Subcutaneous abdominal adipose tissue (tissue), 5 donors: Measurements from ENCODE around the gene HPSE.
"Not testable (repeated sequence)": the region's sequence is repeated elsewhere in the genome, so short reads cannot be mapped to it uniquely, and the experiment has no call there.

Experiments
- H3K27ac ChIP-seq: one replicate; pipeline ENCODE4 v1.7.0; 2013; ENCODE audit warnings: low read depth, mild to moderate bottlenecking, inconsistent platforms, low read length, moderate library complexity
- H3K27me3 ChIP-seq, 5 donors: one replicate each; pipeline ENCODE4 v1.7.0; 2013; ENCODE audit warnings: low read length in 5 of 5, inconsistent platforms in 1 of 5; ENCODE audit not compliant: control insufficient read depth in 5 of 5, insufficient read depth in 4 of 5
- H3K36me3 ChIP-seq, 5 donors: one replicate each; pipeline ENCODE4 v1.7.0; 2013; ENCODE audit warnings: low read length in 5 of 5; ENCODE audit not compliant: control insufficient read depth in 5 of 5, insufficient read depth in 5 of 5
- H3K4me1 ChIP-seq, 5 donors: one replicate each; pipeline ENCODE4 v1.7.0; 2013; ENCODE audit warnings: low read length in 5 of 5, mild to moderate bottlenecking in 3 of 5, moderate library complexity in 1 of 5; ENCODE audit not compliant: control insufficient read depth in 5 of 5, insufficient read depth in 5 of 5
- H3K4me3 ChIP-seq, 5 donors: one replicate each; pipeline ENCODE4 v1.7.0; 2013; ENCODE audit warnings: low read length in 5 of 5, low read depth in 1 of 5
- H3K9ac ChIP-seq, 5 donors: one replicate each; pipeline ENCODE4 v1.7.0; 2013; ENCODE audit warnings: low read length in 5 of 5, mild to moderate bottlenecking in 4 of 5, moderate library complexity in 3 of 5
- H3K9me3 ChIP-seq, 5 donors: one replicate each; pipeline ENCODE4 v1.7.0; 2013; ENCODE audit warnings: low read length in 5 of 5; ENCODE audit not compliant: control insufficient read depth in 5 of 5
- donor health status: healthy.
- donor health status: healthy.
- donor health status: healthy.
- donor health status: healthy.
- donor health status: healthy.

Gene HPSE

DNA sequence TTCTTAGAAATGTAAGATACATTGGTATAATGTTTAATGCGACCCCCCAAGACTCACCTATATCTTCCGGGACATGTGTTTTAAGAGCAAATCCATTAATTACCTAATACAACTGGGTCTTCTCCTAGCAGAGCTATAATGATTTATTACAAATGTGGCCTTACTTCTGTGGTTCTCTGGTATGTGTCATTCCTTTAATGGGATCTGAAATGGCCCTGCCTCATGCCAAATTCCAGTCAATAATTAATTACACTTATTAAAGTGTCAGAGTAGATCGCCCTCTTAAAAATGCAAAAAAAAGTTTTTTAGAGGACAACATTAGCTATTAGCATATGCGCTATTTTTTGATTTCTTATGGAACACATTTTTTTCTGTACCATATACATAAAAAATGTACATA, 17.0 kb downstream of the HPSE start:
- H3K27me3 ChIP-seq = no peaks in the 10 kb centered on the region
- H3K9ac ChIP-seq = no peak overlapping the region
- H3K4me1 ChIP-seq = peaks cover 0 to 3% (median 0%) of the 10 kb centered on the region in 5 donors
- no peaks in the 10 kb centered on the region for H3K9me3 ChIP-seq
- no peak overlapping the region for H3K4me3 ChIP-seq
- no peak overlapping the region for H3K27ac ChIP-seq
- no peaks in the 10 kb centered on the region for H3K36me3 ChIP-seq

DNA sequence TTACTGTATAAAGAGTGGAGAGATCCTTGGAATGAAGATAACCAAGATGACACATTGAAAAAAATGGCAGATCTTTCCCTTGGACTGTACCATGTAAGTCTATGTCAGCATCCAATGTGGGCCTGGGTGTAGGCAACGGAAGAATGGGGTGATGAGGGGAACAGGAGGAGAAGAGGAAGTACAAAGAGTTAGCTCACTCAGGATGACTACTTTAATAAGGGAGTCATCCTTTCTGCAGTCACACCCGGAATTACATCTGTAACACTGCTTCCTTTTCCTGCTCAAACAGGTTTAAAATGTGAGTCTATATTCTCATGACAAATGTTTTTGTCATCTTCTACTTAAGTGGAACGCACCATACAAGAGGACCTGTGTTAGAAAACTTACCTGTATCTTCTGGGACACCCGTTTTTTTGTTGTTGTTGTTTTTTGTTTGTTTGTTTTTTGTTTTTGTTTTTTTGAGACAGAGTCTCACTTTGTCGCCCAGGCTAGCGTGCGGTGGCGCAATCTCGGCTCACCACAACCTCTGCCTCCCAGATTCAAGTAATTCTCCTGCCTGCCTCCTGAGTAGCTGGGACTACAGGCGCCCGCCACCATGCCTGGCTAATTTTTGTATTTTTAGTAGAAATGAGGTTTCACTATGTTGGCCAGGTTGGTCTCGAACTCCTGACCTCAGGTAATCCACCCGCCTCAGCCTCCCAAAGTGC, 18.0 kb downstream of the HPSE start:
- Histone ChIP-seq H3K36me3 (no peaks in the 10 kb centered on the region), H3K27ac (no peak overlapping the region), H3K4me1 (peaks cover 0 to 3% (median 0%) of the 10 kb centered on the region in 5 donors), H3K27me3 (no peaks in the 10 kb centered on the region), H3K4me3 (no peak overlapping the region), H3K9me3 (no peaks in the 10 kb centered on the region), H3K9ac (no peak overlapping the region)

- H3K4me1 ChIP-seq = peaks cover 0 to 3% (median 0%) of the 10 kb centered on the region in 5 donors
These were observed 19.2 kb downstream of the HPSE start for GRCh38 chr4:83315341-83315870.

GRCh38 chr4:83308672-83309071, 26.0 kb downstream of the HPSE start:
- H3K36me3 ChIP-seq = no peaks in the 10 kb centered on the region
- H3K4me3 ChIP-seq = no peak overlapping the region
- H3K27ac ChIP-seq = no peak overlapping the region
- no peak overlapping the region for H3K9ac ChIP-seq
- no peaks in the 10 kb centered on the region for H3K27me3 ChIP-seq
- no peaks in the 10 kb centered on the region for H3K9me3 ChIP-seq
- H3K4me1 ChIP-seq = no peaks in the 10 kb centered on the region

More at GRCh38 chr4:83315341-83315870, 19.2 kb downstream of the HPSE start:
- Histone ChIP-seq H3K4me3 (no peak overlapping the region), H3K27ac (no peak overlapping the region), H3K27me3 (no peaks in the 10 kb centered on the region), H3K9me3 (no peaks in the 10 kb centered on the region), H3K9ac (no peak overlapping the region), H3K36me3 (no peaks in the 10 kb centered on the region)

GRCh38 chr4:83307920-83308319, 26.7 kb downstream of the HPSE start:
- Histone ChIP-seq H3K4me1 (no peaks in the 10 kb centered on the region), H3K9ac (no peak overlapping the region), H3K9me3 (no peaks in the 10 kb centered on the region), H3K4me3 (no peak overlapping the region), H3K27ac (no peak overlapping the region), H3K27me3 (no peaks in the 10 kb centered on the region), H3K36me3 (no peaks in the 10 kb centered on the region)

- H3K27me3 ChIP-seq = no peaks in the 10 kb centered on the region
- H3K27ac ChIP-seq = no peak overlapping the region
- no peaks in the 10 kb centered on the region for H3K36me3 ChIP-seq
- H3K4me1 ChIP-seq = no peaks in the 10 kb centered on the region
- no peaks in the 10 kb centered on the region for H3K9me3 ChIP-seq
- no peak overlapping the region for H3K4me3 ChIP-seq
- H3K9ac ChIP-seq = no peak overlapping the region
These were observed 29.5 kb downstream of the HPSE start for GRCh38 chr4:83305187-83305586.

DNA sequence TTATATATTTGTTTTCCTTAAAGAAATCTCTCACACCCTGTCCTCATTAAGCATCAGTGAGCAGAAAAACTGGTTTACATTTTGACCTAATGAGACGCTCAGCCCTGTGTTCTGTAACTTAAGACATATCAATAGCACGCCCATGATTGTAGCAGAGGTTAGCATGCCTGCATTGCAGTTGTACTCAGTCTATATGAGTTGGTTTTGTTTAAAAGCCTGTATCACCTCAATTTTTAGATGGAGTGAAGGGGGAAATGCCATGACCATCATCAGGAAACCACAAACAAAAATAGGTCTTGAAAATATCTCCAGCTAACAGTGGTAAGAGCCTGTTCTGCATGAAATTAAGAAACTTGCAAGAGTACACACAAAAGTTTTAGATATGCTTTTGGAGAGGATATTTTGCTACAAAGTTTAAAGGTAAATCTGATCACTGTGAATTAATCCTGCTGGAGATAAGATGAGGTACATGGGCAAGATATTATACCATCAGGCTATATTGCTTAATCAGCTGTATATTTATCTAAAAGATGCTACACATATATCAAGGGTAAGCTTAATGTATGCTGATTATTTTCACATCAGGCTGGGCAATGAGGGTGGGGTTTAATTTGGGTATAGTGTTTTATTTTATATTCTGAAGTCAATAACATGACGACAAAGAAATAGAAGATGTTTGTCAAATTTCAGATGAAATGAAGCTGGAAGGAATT, 36.9 kb downstream of the HPSE start:
- Histone ChIP-seq H3K4me3 (no peak overlapping the region), H3K9me3 (no peaks in the 10 kb centered on the region), H3K27ac (no peak overlapping the region), H3K4me1 (no peaks in the 10 kb centered on the region), H3K9ac (no peak overlapping the region), H3K27me3 (no peaks in the 10 kb centered on the region), H3K36me3 (no peaks in the 10 kb centered on the region)

DNA sequence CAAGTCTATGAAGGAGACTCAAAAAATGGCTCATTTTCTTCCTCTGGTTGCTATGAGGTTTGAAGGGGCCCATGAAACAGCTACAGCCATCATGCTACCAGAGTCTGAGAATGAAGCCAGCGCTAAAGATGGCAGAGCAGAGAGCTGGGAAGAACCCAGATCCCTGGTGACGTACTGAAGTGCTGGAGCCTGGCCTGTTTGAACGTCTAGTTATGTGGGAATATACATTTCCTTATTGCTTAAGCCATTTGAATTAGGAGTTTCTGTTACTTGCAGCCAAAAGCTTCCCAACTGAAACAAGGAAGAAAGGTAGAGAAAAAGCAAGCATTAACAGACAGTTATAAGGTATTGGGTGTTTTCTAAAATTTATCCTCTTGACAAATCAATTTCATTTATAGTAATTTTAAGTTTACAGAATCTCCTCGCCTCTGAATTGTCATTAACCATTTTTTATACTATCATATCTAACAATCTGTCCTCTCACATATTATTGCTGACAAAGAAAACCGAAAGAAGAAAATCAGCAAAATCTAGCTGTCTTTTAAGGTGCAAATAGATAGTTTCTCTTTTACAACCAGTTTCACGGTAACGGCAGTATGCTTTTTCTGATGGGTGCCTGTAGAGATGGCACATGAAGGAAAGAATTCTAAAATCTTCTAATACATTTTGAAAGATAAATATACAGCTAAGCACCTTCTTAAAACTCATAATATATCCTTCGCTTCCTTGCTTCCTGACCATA, 41.2 kb downstream of the HPSE start:
- no peaks in the 10 kb centered on the region for H3K36me3 ChIP-seq
- H3K27ac ChIP-seq = no peak overlapping the region
- no peaks in the 10 kb centered on the region for H3K4me1 ChIP-seq
- no peak overlapping the region for H3K9ac ChIP-seq
- no peak overlapping the region for H3K4me3 ChIP-seq
- no peaks in the 10 kb centered on the region for H3K9me3 ChIP-seq
- no peaks in the 10 kb centered on the region for H3K27me3 ChIP-seq

DNA sequence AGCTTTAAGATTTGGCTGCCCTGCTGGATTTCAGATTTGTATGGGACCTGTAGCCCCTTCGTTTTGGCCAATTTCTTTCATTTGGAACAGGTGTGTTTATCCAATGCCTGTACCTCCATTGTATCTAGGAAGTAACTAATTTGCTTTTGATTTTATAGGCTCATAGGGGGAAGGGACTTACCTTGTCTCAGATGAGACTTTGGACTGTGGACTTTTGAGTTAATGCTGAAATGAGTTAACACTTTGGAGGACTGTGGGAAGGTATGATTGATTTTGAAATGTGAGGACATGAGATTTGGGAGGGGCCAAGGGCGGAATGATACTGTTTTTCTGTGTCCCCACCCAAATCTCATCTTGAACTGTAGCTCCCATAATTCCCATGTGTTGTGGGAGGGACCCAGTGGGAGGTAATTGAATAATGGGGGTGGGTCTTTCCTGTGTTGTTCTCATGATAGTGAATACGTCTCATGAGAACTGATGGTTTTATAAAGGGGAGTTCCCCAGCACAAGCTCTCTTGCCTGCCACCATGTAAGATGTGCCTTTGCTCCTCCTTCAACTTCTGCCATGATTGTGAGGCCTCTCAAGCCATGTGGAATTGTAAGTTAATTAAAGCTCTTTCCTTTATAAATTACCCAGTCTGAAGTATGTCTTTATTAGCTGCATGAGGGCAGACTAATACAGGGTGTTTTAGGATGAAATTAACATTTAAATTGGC, 44.4 kb downstream of the HPSE start:
- not testable (repeated sequence) for H3K27me3 ChIP-seq, H3K4me3 ChIP-seq, H3K36me3 ChIP-seq, H3K4me1 ChIP-seq, H3K9me3 ChIP-seq, H3K27ac ChIP-seq, H3K9ac ChIP-seq
